ENCODE data around the gene MN1. TPM values are rescaled to one million over a fixed set of nuclear protein-coding genes. Genes with fewer than 3 reads are reported as not detected.
A peak's percentile ranks its signal among the peaks of the same experiment; 100 is the strongest.

Gene MN1
- total RNA-seq, 1 donor = 6.2 TPM

DNA sequence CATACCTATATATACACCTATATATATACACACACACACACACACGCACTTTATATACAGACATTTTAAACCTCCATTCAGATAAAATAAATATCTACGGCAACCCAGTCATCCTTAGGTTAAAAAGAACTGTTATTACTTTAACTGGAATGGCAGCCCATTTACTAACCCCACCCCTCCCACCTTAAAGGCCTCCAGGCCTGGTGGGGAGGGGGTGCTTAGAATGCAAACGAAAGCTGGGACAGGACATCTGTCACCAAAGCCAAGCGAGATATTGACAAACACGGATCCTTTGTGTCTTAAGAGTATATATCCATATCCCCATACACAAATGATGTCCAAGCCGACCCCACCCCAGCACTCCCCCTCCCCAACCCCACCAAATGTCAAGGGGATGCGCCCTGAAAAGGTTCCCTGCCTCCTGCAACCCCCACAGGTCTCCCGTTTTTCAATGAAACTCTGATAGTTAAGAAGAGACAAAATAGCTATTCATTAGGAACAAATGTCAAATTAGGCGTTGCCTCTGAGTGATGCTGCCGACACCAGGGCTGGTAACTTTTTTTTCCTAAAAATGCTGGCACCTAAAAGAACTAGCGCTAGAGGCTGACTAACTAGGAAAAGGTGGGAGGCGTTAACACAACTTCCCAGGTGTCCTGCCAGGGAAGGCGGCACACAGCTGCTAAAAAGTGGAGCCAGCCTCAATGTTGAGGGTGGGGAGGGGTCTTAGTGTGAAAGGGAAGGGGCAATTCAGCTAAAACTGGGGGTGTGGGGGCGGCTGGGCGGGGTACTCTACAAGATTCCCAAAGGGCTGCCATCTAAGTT is 5.6 kb downstream of the MN1 start:
- Histone ChIP-seq H3K4me1 (ENCODE audit: insufficient read depth, low read length) (no peaks in the 10 kb centered on the region), H3K4me3 (ENCODE audit: insufficient read depth, low read length) (no peak overlapping the region), H3K36me3 (ENCODE audit: insufficient read depth, low read length) (no peaks in the 10 kb centered on the region), H3K27ac (ENCODE audit: low read depth, low read length) (no peak overlapping the region), H3K4me2 (ENCODE audit: insufficient read depth, low read length) (no peak overlapping the region), H3K9me3 (ENCODE audit: low read depth, low read length) (no peaks in the 10 kb centered on the region), H4K20me1 (ENCODE audit: insufficient read depth, low read length) (no peaks in the 10 kb centered on the region), H2AFZ (ENCODE audit: low read length) (no peak overlapping the region), H3K79me2 (ENCODE audit: insufficient read depth, low read length) (no peaks in the 10 kb centered on the region), H3K27me3 (ENCODE audit: insufficient read depth, low read length) (peaks cover 33% of the 10 kb centered on the region)
- TF ChIP-seq, protein P1, sequence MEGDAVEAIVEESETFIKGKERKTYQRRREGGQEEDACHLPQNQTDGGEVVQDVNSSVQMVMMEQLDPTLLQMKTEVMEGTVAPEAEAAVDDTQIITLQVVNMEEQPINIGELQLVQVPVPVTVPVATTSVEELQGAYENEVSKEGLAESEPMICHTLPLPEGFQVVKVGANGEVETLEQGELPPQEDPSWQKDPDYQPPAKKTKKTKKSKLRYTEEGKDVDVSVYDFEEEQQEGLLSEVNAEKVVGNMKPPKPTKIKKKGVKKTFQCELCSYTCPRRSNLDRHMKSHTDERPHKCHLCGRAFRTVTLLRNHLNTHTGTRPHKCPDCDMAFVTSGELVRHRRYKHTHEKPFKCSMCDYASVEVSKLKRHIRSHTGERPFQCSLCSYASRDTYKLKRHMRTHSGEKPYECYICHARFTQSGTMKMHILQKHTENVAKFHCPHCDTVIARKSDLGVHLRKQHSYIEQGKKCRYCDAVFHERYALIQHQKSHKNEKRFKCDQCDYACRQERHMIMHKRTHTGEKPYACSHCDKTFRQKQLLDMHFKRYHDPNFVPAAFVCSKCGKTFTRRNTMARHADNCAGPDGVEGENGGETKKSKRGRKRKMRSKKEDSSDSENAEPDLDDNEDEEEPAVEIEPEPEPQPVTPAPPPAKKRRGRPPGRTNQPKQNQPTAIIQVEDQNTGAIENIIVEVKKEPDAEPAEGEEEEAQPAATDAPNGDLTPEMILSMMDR (IDR thresholded peaks at IDR 0.05; ENCODE audit: extremely low read depth, low read depth, low read length) = no peak
- peak; percentile 62 for DNase-seq (ENCODE audit: insufficient read length, low spot score, missing footprints)

DNA sequence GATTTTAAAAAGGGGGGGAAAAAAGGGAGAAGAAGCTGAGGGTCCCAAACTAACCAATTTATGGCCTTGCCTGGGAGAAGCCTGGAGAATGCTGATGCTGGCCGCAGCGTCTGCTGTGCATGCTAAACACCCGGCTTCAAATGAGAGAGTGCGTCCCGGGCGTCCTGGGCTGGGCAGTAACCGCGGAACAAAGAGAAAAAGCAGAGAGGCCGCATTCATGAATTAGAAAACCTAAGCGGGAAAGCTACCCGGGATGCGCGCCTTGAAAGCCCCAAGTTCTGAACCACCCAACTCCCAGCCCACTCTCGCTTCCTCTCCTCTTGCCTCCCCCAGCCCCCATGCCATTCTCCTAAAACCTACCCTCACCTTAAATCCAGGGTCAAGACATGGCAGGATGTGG is 6.5 kb downstream of the MN1 start:
- Histone ChIP-seq H3K9me3 (ENCODE audit: low read depth, low read length) (no peaks in the 10 kb centered on the region), H3K4me1 (ENCODE audit: insufficient read depth, low read length) (no peaks in the 10 kb centered on the region), H3K27me3 (ENCODE audit: insufficient read depth, low read length) (peaks cover 27% of the 10 kb centered on the region), H2AFZ (ENCODE audit: low read length) (no peak overlapping the region), H3K4me2 (ENCODE audit: insufficient read depth, low read length) (no peak overlapping the region), H3K79me2 (ENCODE audit: insufficient read depth, low read length) (no peaks in the 10 kb centered on the region), H3K36me3 (ENCODE audit: insufficient read depth, low read length) (no peaks in the 10 kb centered on the region), H3K27ac (ENCODE audit: low read depth, low read length) (no peak overlapping the region), H3K4me3 (ENCODE audit: insufficient read depth, low read length) (no peak overlapping the region), H4K20me1 (ENCODE audit: insufficient read depth, low read length) (no peaks in the 10 kb centered on the region)
- TF ChIP-seq, protein P1 (IDR thresholded peaks at IDR 0.05; ENCODE audit: extremely low read depth, low read depth, low read length) = no peak
- DNase-seq (ENCODE audit: insufficient read length, low spot score, missing footprints) = peak; percentile 67

DNA sequence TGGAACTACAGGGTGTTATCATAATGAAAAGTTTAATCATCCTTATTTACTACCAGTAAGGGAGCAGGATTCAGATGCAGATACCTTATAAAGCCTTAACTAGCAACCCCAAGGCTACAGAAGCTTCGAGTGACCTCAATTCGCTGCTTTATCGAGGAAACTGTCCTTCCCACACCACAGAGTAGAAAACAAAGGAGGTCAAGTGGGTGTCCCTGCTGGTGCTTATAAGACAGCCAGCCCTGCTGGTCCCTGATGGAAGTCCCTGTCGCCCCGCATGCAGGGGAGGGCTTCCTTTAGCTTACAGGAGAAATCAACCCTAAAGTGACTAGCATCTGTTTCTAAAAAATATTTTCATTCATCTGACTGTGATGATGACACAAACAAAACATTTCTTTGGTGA is 7.3 kb downstream of the MN1 start:
- Histone ChIP-seq H3K4me3 (ENCODE audit: insufficient read depth, low read length) (no peak overlapping the region), H3K79me2 (ENCODE audit: insufficient read depth, low read length) (no peaks in the 10 kb centered on the region), H4K20me1 (ENCODE audit: insufficient read depth, low read length) (no peaks in the 10 kb centered on the region), H3K4me2 (ENCODE audit: insufficient read depth, low read length) (no peak overlapping the region), H3K27me3 (ENCODE audit: insufficient read depth, low read length) (peaks cover 26% of the 10 kb centered on the region), H3K9me3 (ENCODE audit: low read depth, low read length) (no peaks in the 10 kb centered on the region), H3K36me3 (ENCODE audit: insufficient read depth, low read length) (no peaks in the 10 kb centered on the region), H2AFZ (ENCODE audit: low read length) (no peak overlapping the region), H3K27ac (ENCODE audit: low read depth, low read length) (no peak overlapping the region), H3K4me1 (ENCODE audit: insufficient read depth, low read length) (no peaks in the 10 kb centered on the region)
- DNase-seq (ENCODE audit: insufficient read length, low spot score, missing footprints) = peak; percentile 47
- TF ChIP-seq, protein P1 (IDR thresholded peaks at IDR 0.05; ENCODE audit: extremely low read depth, low read depth, low read length) = no peak

DNA sequence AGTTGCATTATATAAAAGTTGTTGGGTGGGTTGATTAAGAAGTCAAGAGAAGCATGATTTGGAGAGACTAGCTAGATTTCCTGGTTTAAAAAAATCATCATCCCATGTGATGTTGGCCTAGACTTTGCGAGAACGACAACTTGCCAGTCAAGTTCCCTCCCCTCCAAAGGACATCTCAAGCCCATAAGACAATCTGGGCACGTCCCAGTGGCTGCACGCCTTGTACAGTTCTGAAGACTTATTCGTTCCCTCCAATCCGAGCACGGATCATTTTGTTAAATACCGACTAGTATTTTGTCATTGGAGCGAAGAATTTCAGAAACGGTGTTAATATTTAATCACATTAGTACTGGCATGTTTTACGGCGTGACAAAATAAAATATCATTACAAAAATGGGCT is 8.0 kb downstream of the MN1 start:
- TF ChIP-seq, protein P1 (IDR thresholded peaks at IDR 0.05; ENCODE audit: extremely low read depth, low read depth, low read length) = no peak
- no peak overlapping the region for H3K4me3 ChIP-seq (ENCODE audit: insufficient read depth, low read length)
- no peaks in the 10 kb centered on the region for H3K79me2 ChIP-seq (ENCODE audit: insufficient read depth, low read length)
- H3K4me2 ChIP-seq (ENCODE audit: insufficient read depth, low read length) = no peak overlapping the region
- no peaks in the 10 kb centered on the region for H3K4me1 ChIP-seq (ENCODE audit: insufficient read depth, low read length)
- H3K36me3 ChIP-seq (ENCODE audit: insufficient read depth, low read length) = no peaks in the 10 kb centered on the region
- H2AFZ ChIP-seq (ENCODE audit: low read length) = no peak overlapping the region
- H4K20me1 ChIP-seq (ENCODE audit: insufficient read depth, low read length) = no peaks in the 10 kb centered on the region
- DNase-seq (ENCODE audit: insufficient read length, low spot score, missing footprints) = no peak
- no peaks in the 10 kb centered on the region for H3K9me3 ChIP-seq (ENCODE audit: low read depth, low read length)
- H3K27ac ChIP-seq (ENCODE audit: low read depth, low read length) = no peak overlapping the region
- peaks cover 28% of the 10 kb centered on the region for H3K27me3 ChIP-seq (ENCODE audit: insufficient read depth, low read length)

Measured in osteoblast (primary cell).